LoVo (cell line): Measurements from ENCODE around the gene ATG7.
"Not testable (repeated sequence)": the region's sequence is repeated elsewhere in the genome, so short reads cannot be mapped to it uniquely, and the experiment has no call there.

Experiments
- DNase-seq: peaks from one replicate; pipeline ENCODE4 v3.0.0-alpha.2; 2016; ENCODE audit warnings: low spot score

ATG7 gene

GRCh38 chr3:11434563-11435096 lies 162.4 kb downstream of the ATG7 start:
- no peak for DNase-seq

GRCh38 chr3:11435440-11436165 lies 163.4 kb downstream of the ATG7 start:
- DNase-seq: no peak

- no peak for DNase-seq
These were observed 164.6 kb downstream of the ATG7 start for GRCh38 chr3:11436775-11437174.

GRCh38 chr3:11437506-11437905 lies 165.3 kb downstream of the ATG7 start:
- no peak for DNase-seq

- no peak for DNase-seq
These were observed 166.4 kb downstream of the ATG7 start for GRCh38 chr3:11438646-11439045.

GRCh38 chr3:11441346-11441745 lies 169.1 kb downstream of the ATG7 start:
- not testable (repeated sequence) for DNase-seq

- no peak for DNase-seq
These were observed 172.2 kb downstream of the ATG7 start for GRCh38 chr3:11444404-11444803.

GRCh38 chr3:11445193-11445592 lies 173.0 kb downstream of the ATG7 start:
- DNase-seq: not testable (repeated sequence)

GRCh38 chr3:11445883-11446282 lies 173.7 kb downstream of the ATG7 start:
- DNase-seq: no peak

GRCh38 chr3:11447584-11448200 lies 175.5 kb downstream of the ATG7 start:
- DNase-seq: no peak

GRCh38 chr3:11450015-11450414 lies 177.8 kb downstream of the ATG7 start:
- DNase-seq: no peak

GRCh38 chr3:11452312-11452711 lies 180.1 kb downstream of the ATG7 start:
- DNase-seq: no peak

GRCh38 chr3:11452885-11453847 lies 181.0 kb downstream of the ATG7 start:
- DNase-seq: no peak

GRCh38 chr3:11455956-11456355 lies 183.8 kb downstream of the ATG7 start:
- no peak for DNase-seq

GRCh38 chr3:11457135-11457534 lies 184.9 kb downstream of the ATG7 start:
- no peak for DNase-seq

GRCh38 chr3:11459186-11459824 lies 187.1 kb downstream of the ATG7 start:
- DNase-seq: no peak

GRCh38 chr3:11461226-11461625 lies 189.0 kb downstream of the ATG7 start:
- no peak for DNase-seq

- not testable (repeated sequence) for DNase-seq
These were observed 190.5 kb downstream of the ATG7 start for GRCh38 chr3:11462673-11463072.

- DNase-seq: no peak
These were observed 191.4 kb downstream of the ATG7 start for GRCh38 chr3:11463591-11463990.

GRCh38 chr3:11464356-11464755 lies 192.2 kb downstream of the ATG7 start:
- DNase-seq: no peak

- DNase-seq: no peak
These were observed 193.8 kb downstream of the ATG7 start for GRCh38 chr3:11465744-11466616.
